Endodermal cell (in vitro differentiated cells): Measurements from ENCODE around the gene LRRC70. TPM values are rescaled to one million over a fixed set of nuclear protein-coding genes. Genes with fewer than 3 reads are reported as not detected.

Source experiments
- DNase-seq: peaks from one replicate; pipeline ENCODE4 v3.0.0-alpha.2; 2017
- H3K27ac ChIP-seq: 2 replicates; pipeline ENCODE4 v1.5.1; 2013; ENCODE audit warnings: mild to moderate bottlenecking, low read depth, low read length, moderate library complexity
- H3K27me3 ChIP-seq: 2 replicates; pipeline ENCODE4 v1.6.1; 2013; ENCODE audit warnings: mild to moderate bottlenecking, low read length, moderate library complexity; ENCODE audit not compliant: insufficient read depth, control insufficient read depth, poor library complexity, severe bottlenecking
- H3K36me3 ChIP-seq: 2 replicates; pipeline ENCODE4 v1.7.0; 2013; ENCODE audit warnings: mild to moderate bottlenecking, low read length, moderate library complexity; ENCODE audit not compliant: control insufficient read depth, insufficient read depth
- H3K4me1 ChIP-seq: one replicate; pipeline ENCODE4 v1.7.0; 2013; ENCODE audit warnings: low read length; ENCODE audit not compliant: control insufficient read depth, insufficient read depth
- H3K4me3 ChIP-seq: 2 replicates; pipeline ENCODE4 v1.5.1; 2013; ENCODE audit warnings: mild to moderate bottlenecking, low read length, moderate library complexity
- H3K9ac ChIP-seq: 2 replicates; pipeline ENCODE4 v1.6.1; 2013; ENCODE audit warnings: mild to moderate bottlenecking, low read length, moderate library complexity; ENCODE audit not compliant: poor library complexity, severe bottlenecking; ENCODE audit errors: extremely low read depth
- H3K9me3 ChIP-seq: 2 replicates; pipeline ENCODE4 v1.6.1; 2013; ENCODE audit warnings: mild to moderate bottlenecking, low read length, moderate library complexity; ENCODE audit not compliant: control insufficient read depth
- H3K27ac Mint-ChIP-seq: 2 replicates; pipeline ENCODE4 v1.8.0; 2020; ENCODE audit warnings: mixed read lengths
- H3K27me3 Mint-ChIP-seq: 2 replicates; pipeline ENCODE4 v1.8.0; 2021; ENCODE audit warnings: mild to moderate bottlenecking, mixed read lengths; ENCODE audit not compliant: insufficient read depth
- H3K36me3 Mint-ChIP-seq: 2 replicates; pipeline ENCODE4 v1.8.0; 2020; ENCODE audit warnings: low read depth, mixed read lengths
- H3K4me1 Mint-ChIP-seq: 2 replicates; pipeline ENCODE4 v1.8.0; 2020; ENCODE audit warnings: mixed read lengths
- H3K4me3 Mint-ChIP-seq: 2 replicates; pipeline ENCODE4 v1.8.0; 2020; ENCODE audit warnings: mild to moderate bottlenecking, moderate library complexity, mixed read lengths
- H3K9me3 Mint-ChIP-seq: 2 replicates; pipeline ENCODE4 v1.8.0; 2020; ENCODE audit warnings: mild to moderate bottlenecking, mixed read lengths
- CTCF ChIP-seq: fragments of 200-600 bp; sonication (generic); conservative IDR thresholded peaks from 2 replicates; pipeline ENCODE4 v1.5.0; 2021; ENCODE audit warnings: antibody characterized with exemption, mild to moderate bottlenecking
- WGBS, 2 experiments: methylation state at CpG; one replicate each; pipeline versions ENCODE4 v1.1.5 to v1.1.7; 2013; ENCODE audit warnings: missing lambda C conversion rate in 2 of 2, mixed read lengths in 1 of 2; ENCODE audit not compliant: insufficient coverage in 1 of 2, insufficient read length in 1 of 2; 5-methylcytosine and 5-hydroxymethylcytosine counted together
- total RNA-seq, 2 donors: library from RNA; stranded (reverse); fragmentation: NEBNext Ultra II Directional in 1 of 2; extraction: Animal tissue kit (Norgen Biotek cat#: 25700) in 1 of 2; gene quantifications; 2 replicates in 1 of 2; 3 replicates in 1 of 2; pipeline ENCODE4 v1.2.1, GENCODE V29; 2021

Gene LRRC70
- total RNA-seq, 2 donors from 2014 or later, result 1.4 TPM

GRCh38 chr5:62588668-62589067 lies 10.0 kb downstream of the LRRC70 start:
- H3K4me1 ChIP-seq, result peaks cover 5% of the 10 kb centered on the region
- peaks cover 14% of the 10 kb centered on the region for H3K36me3 ChIP-seq
- H3K4me1 Mint-ChIP-seq, result peaks cover 12% of the 10 kb centered on the region
- no peaks in the 10 kb centered on the region for H3K27me3 Mint-ChIP-seq
- 84 to 92% methylated on average over 4 of the region's 4 CpGs for WGBS, 2 experiments
- no peak overlapping the region for H3K9ac ChIP-seq
- peaks cover 32% of the 10 kb centered on the region for H3K36me3 Mint-ChIP-seq
- H3K27ac Mint-ChIP-seq, result no peak overlapping the region
- no peak for TF ChIP-seq CTCF
- no peaks in the 10 kb centered on the region for H3K9me3 ChIP-seq
- no peaks in the 10 kb centered on the region for H3K27me3 ChIP-seq
- H3K9me3 Mint-ChIP-seq, result no peaks in the 10 kb centered on the region
- H3K27ac ChIP-seq, result no peak overlapping the region
- H3K4me3 Mint-ChIP-seq, result no peak overlapping the region
- no peak for DNase-seq
- no peak overlapping the region for H3K4me3 ChIP-seq

DNA sequence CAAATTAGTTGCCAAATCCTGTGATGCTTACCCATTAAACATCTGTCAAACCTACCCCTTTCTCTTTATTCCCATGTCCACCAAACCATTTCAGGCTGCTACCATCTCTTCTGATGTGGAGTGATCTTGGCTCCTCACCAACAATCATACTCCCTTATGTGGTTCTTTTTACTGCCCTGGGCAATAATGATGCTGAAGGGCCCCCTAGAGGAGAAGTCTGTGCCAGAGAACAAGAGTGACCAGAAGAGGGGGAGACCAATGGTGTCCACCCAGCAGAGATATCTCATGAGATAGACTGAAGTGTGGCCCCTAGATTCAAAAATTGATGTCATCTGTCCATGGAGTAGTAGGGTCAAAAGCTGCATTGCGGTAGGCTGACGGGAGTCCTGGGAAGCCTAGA lies 10.9 kb downstream of the LRRC70 start:
- Mint-ChIP-seq H3K36me3 (peaks cover 32% of the 10 kb centered on the region), H3K27me3 (no peaks in the 10 kb centered on the region), H3K9me3 (no peaks in the 10 kb centered on the region), H3K4me3 (no peak overlapping the region), H3K27ac (no peak overlapping the region), H3K4me1 (peaks cover 16% of the 10 kb centered on the region)
- Histone ChIP-seq H3K9ac (no peak overlapping the region), H3K27ac (no peak overlapping the region), H3K36me3 (peaks cover 17% of the 10 kb centered on the region), H3K4me3 (no peak overlapping the region), H3K9me3 (no peaks in the 10 kb centered on the region), H3K4me1 (peaks cover 5% of the 10 kb centered on the region), H3K27me3 (no peaks in the 10 kb centered on the region)
- TF ChIP-seq CTCF, result peak; percentile 34
- WGBS, 2 experiments, result 90 to 93% methylated on average over 2 of the region's 2 CpGs
- no peak for DNase-seq

DNA sequence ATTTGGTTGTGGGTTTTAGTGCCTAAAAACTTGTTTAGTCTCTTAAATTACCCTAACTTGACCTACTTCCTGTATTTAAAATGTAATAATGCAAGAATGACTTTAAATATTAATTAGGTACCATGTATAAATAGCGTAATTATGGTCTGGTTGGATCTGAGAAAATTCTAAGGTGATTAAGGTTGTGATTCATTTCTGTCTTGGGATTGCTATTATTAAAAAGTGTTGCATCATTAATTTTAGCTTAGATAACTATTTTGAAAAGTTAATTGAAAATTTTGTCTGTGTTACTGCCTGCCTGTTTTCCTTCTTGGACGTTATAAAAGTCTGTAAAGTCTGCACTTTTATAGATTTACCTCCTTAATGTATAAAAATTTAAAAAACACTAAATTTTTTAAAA lies 11.8 kb downstream of the LRRC70 start:
- Mint-ChIP-seq H3K4me3 (no peak overlapping the region), H3K27me3 (no peaks in the 10 kb centered on the region), H3K36me3 (peaks cover 32% of the 10 kb centered on the region), H3K4me1 (peaks cover 15% of the 10 kb centered on the region), H3K27ac (no peak overlapping the region), H3K9me3 (no peaks in the 10 kb centered on the region)
- TF ChIP-seq CTCF, result no peak
- Histone ChIP-seq H3K36me3 (peaks cover 18% of the 10 kb centered on the region), H3K4me3 (no peak overlapping the region), H3K9me3 (no peaks in the 10 kb centered on the region), H3K27ac (no peak overlapping the region), H3K4me1 (peaks cover under 1% of the 10 kb centered on the region), H3K27me3 (no peaks in the 10 kb centered on the region), H3K9ac (no peak overlapping the region)
- WGBS, 2 experiments, result 77 to 100% methylated on average over 1 to 2 of the region's 2 CpGs
- DNase-seq, result no peak
